Endothelial cell of umbilical vein (primary cell): ENCODE results near the gene EXOC7. TPM values are rescaled to one million over a fixed set of nuclear protein-coding genes. Genes with fewer than 3 reads are reported as not detected.

ENCODE experiments used
- BruUV-seq: library from RNA; stranded (reverse); fragments of 400-500 nt; replicated peaks from 2 replicates; lab custom pipeline; 2021; lab: Mats Ljungman, UMichigan
- CTCF ChIA-PET: fragments of 300-600, 350-600 bp; sonication (Branson Sonifier 250); formaldehyde crosslinking; loops from one replicate; lab custom pipeline; 2021; ENCODE audit warnings: antibody characterized with exemption, inconsistent platforms; lab: Charles Lee
- POLR2A ChIA-PET: fragments of 300-600, 350-600 bp; sonication (Branson Sonifier 250); formaldehyde crosslinking; loops from one replicate; lab custom pipeline; 2021; ENCODE audit warnings: antibody characterized with exemption, inconsistent platforms; lab: Charles Lee
- DNase-seq: peaks from one replicate; pipeline ENCODE4 v3.0.0-alpha.2; 2011; ENCODE audit warnings: low read depth, low spot score
- FAIRE-seq: peaks from 2 replicates; lab custom pipeline; 2011; peaks lifted over from hg19 to GRCh38; lab: Jason Lieb, UNC
- H2AFZ ChIP-seq: 2 replicates; pipeline ENCODE4 v1.6.0; 2012; ENCODE audit warnings: low read depth, low read length, control low read depth, inconsistent platforms
- H3K27ac ChIP-seq: 2 replicates; pipeline ENCODE4 v1.5.1; 2011; ENCODE audit warnings: low read depth, mild to moderate bottlenecking, control low read depth, low read length, moderate library complexity; ENCODE audit not compliant: insufficient read depth
- H3K27me3 ChIP-seq, 2 experiments: 2 replicates each; pipeline versions ENCODE4 v1.6.0 to v1.6.1; 2011; ENCODE audit warnings: low read length in 2 of 2, mixed read lengths in 1 of 2; ENCODE audit not compliant: control insufficient read depth in 2 of 2, insufficient read depth in 2 of 2
- H3K36me3 ChIP-seq, 2 experiments: 2 replicates in 1 of 2; 3 replicates in 1 of 2; pipeline ENCODE4 v1.5.1; 2011; ENCODE audit warnings: low read length in 2 of 2, mild to moderate bottlenecking in 1 of 2, moderate library complexity in 1 of 2; ENCODE audit not compliant: control insufficient read depth in 2 of 2, insufficient read depth in 2 of 2; ENCODE audit errors: extremely low read depth in 1 of 2
- H3K4me1 ChIP-seq: 3 replicates; pipeline ENCODE4 v1.5.1; 2011; ENCODE audit warnings: mild to moderate bottlenecking, low read length; ENCODE audit not compliant: control insufficient read depth, insufficient read depth; ENCODE audit errors: extremely low read depth
- H3K4me2 ChIP-seq: 2 replicates; pipeline ENCODE4 v1.6.1; 2011; ENCODE audit warnings: low read length, control low read depth, mixed read lengths; ENCODE audit not compliant: insufficient read depth
- H3K4me3 ChIP-seq, 3 experiments: fragments of 200-600 bp in 1 of 3; sonication (generic), shearing (Covaris generic) in 1 of 3; replicated peaks in 1 of 3; 2 replicates each; pipeline ENCODE4 v1.5.1; 2011 to 2016; ENCODE audit warnings: control low read depth in 3 of 3, low read length in 3 of 3, mild to moderate bottlenecking in 2 of 3, inconsistent platforms in 1 of 3, low read depth in 1 of 3, moderate library complexity in 1 of 3; ENCODE audit not compliant: insufficient read depth in 1 of 3
- H3K79me2 ChIP-seq: 2 replicates; pipeline ENCODE4 v1.6.0; 2012; ENCODE audit warnings: low read length, inconsistent platforms; ENCODE audit not compliant: control insufficient read depth, insufficient read depth
- H3K9ac ChIP-seq: replicated peaks from 2 replicates; pipeline ENCODE3; 2011; ENCODE audit warnings: low read length, control low read depth; ENCODE audit not compliant: insufficient read depth; ENCODE audit errors: extremely low read depth
- H3K9me1 ChIP-seq: replicated peaks from 3 replicates; pipeline ENCODE4 v1.6.0; 2011; ENCODE audit warnings: mild to moderate bottlenecking, low read length; ENCODE audit not compliant: control insufficient read depth, insufficient read depth; ENCODE audit errors: extremely low read depth
- H3K9me3 ChIP-seq: replicated peaks from 2 replicates; pipeline ENCODE4 v1.5.1; 2012; ENCODE audit warnings: low read length, inconsistent platforms; ENCODE audit not compliant: control insufficient read depth, insufficient read depth
- H4K20me1 ChIP-seq: replicated peaks from 2 replicates; pipeline ENCODE3; 2011; ENCODE audit warnings: mild to moderate bottlenecking, low read length; ENCODE audit not compliant: control insufficient read depth, insufficient read depth; ENCODE audit errors: extremely low read depth
- EZH2 ChIP-seq: IDR thresholded peaks from 2 replicates; pipeline ENCODE4 v1.6.1; 2012; ENCODE audit warnings: borderline replicate concordance, low read depth, mild to moderate bottlenecking, moderate library complexity, low read length, inconsistent platforms; ENCODE audit not compliant: severe bottlenecking
- FOS ChIP-seq: IDR thresholded peaks from 2 replicates; pipeline ENCODE4 v1.6.1; 2011; ENCODE audit warnings: mild to moderate bottlenecking, low read length, moderate library complexity, borderline replicate concordance; ENCODE audit not compliant: insufficient read depth
- GATA2 ChIP-seq: IDR thresholded peaks from 2 replicates; pipeline ENCODE4 v1.7.0; 2011; ENCODE audit warnings: low read depth, mild to moderate bottlenecking, moderate library complexity, mixed read lengths, low read length; ENCODE audit not compliant: insufficient read length, insufficient read depth
- JUN ChIP-seq: IDR thresholded peaks from 2 replicates; pipeline ENCODE4 v1.6.1; 2011; ENCODE audit warnings: borderline replicate concordance, low read depth; ENCODE audit not compliant: insufficient read length, insufficient read depth
- MYC ChIP-seq: IDR thresholded peaks from one replicate; pipeline ENCODE4 v1.6.1; 2011; ENCODE audit warnings: mild to moderate bottlenecking, low read depth, low read length
- POLR2A ChIP-seq: IDR thresholded peaks from 2 replicates; pipeline ENCODE4 v1.6.1; 2012; ENCODE audit warnings: low read depth, mild to moderate bottlenecking, control low read depth, low read length
- POLR2AphosphoS5 ChIP-seq: IDR thresholded peaks from 2 replicates; pipeline ENCODE4 v1.6.1; 2012; ENCODE audit warnings: low read depth, mild to moderate bottlenecking, control low read depth, low read length, moderate library complexity; ENCODE audit not compliant: insufficient read depth
- dilution Hi-C: fragments of 300-500 bp; cut with MboI; formaldehyde crosslinking; loops from one replicate; pipeline ENCODE4 v1.15.0; 2019; ENCODE audit warnings: low sequenced_read_pairs; ENCODE audit not compliant: extremely low pct_ligation_motif_present
- intact Hi-C: fragments of 100-400 bp; cut with micrococcal nuclease; formaldehyde crosslinking; loops from one replicate; pipeline ENCODE4 v1.10.0; 2022
- polyA plus RNA-seq, 4 experiments: library from polyadenylated mRNA; depleted of rRNA in 3 of 4; stranded (reverse) in 3 of 4; unstranded in 1 of 4; fragments of >200 nt; gene quantifications; 2 replicates each; pipeline versions ENCODE4 v1.2.1 to v1.2.3, GENCODE V29; 2011 to 2012; ENCODE audit warnings: missing spikeins in 1 of 4
- total RNA-seq: library from RNA; stranded (reverse); gene quantifications from 2 replicates; pipeline ENCODE4 v1.2.3, GENCODE V29; 2021
- TF ChIP-seq, protein P1 (sequence below): IDR thresholded peaks from 2 replicates; pipeline ENCODE4 v1.6.1; 2011; ENCODE audit not compliant: insufficient read depth, insufficient read length
- TF ChIP-seq, protein P2 (sequence below), 2 donors: IDR thresholded peaks; 1 replicate in 1 of 2; 2 replicates in 1 of 2; pipeline ENCODE4 v1.5.1; 2011; ENCODE audit warnings: low read length in 2 of 2, mild to moderate bottlenecking in 2 of 2, moderate library complexity in 2 of 2, control low read depth in 1 of 2, inconsistent platforms in 1 of 2, low read depth in 1 of 2; ENCODE audit not compliant: insufficient read depth in 1 of 2; ENCODE audit errors: extremely low read depth in 1 of 2

The EXOC7 gene
- total and polyA plus RNA-seq, 2 donors (not counting 3 experiments of a cell fraction or from before 2014, with no cell fraction given): 91.5 to 137 TPM

DNA sequence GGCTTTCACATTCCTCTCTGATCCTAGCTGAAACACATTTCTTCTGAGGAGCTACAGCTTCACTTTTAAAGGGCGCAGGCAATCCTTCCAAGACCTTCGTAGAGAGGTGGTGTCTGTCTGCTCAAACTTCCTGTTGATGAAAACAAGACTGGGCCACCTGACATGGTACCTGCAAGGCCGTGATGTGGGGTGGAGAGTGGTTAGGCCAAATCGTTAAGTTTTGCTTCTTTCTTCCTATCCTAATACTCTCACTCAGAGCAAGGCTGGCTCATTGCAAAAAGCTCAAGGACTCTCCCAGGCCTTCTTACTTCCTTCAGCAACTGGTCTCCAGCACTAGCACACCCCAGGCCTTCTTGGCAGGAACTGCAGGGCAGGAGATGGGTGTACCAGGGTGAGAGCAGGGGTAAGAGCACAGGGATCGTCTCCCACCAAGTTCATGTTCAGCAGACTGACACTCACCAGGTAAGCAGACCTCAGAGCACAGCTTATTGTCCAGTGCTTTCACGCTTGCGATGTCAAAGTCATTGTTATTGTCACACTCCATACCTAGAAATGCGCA lies 48.4 kb upstream of the EXOC7 start:
- POLR2A ChIA-PET: no interaction called here
- H3K4me1 ChIP-seq: no peaks in the 10 kb centered on the region
- no peaks in the 10 kb centered on the region for H4K20me1 ChIP-seq
- H3K9me3 ChIP-seq: no peaks in the 10 kb centered on the region
- TF ChIP-seq GATA2 (no peak), POLR2AphosphoS5 (no peak)
- DNase-seq (no peak), FAIRE-seq (no peak)
- H3K79me2 ChIP-seq: no peaks in the 10 kb centered on the region
- no peak overlapping the region for H3K27ac ChIP-seq
- H2AFZ ChIP-seq: no peak overlapping the region
- CTCF ChIA-PET: interaction anchor here (0.6 to 3.7 kb wide), 6 partner anchors 20 to 128 kb away, joined by 3 to 17 read pairs (median 4); no protein-coding TSS in a partner anchor
- H3K4me3 ChIP-seq: no peak overlapping the region
- peaks cover 4 to 12% of the 10 kb centered on the region in 2 experiments for H3K27me3 ChIP-seq
- H3K9ac ChIP-seq: no peak overlapping the region
- H3K4me2 ChIP-seq: no peak overlapping the region
- H3K36me3 ChIP-seq: no peaks in the 10 kb centered on the region
- BruUV-seq: no TSS peak
- intact Hi-C loops: no loop called here
- no peaks in the 10 kb centered on the region for H3K9me1 ChIP-seq
- dilution Hi-C loops: no loop called here

DNA sequence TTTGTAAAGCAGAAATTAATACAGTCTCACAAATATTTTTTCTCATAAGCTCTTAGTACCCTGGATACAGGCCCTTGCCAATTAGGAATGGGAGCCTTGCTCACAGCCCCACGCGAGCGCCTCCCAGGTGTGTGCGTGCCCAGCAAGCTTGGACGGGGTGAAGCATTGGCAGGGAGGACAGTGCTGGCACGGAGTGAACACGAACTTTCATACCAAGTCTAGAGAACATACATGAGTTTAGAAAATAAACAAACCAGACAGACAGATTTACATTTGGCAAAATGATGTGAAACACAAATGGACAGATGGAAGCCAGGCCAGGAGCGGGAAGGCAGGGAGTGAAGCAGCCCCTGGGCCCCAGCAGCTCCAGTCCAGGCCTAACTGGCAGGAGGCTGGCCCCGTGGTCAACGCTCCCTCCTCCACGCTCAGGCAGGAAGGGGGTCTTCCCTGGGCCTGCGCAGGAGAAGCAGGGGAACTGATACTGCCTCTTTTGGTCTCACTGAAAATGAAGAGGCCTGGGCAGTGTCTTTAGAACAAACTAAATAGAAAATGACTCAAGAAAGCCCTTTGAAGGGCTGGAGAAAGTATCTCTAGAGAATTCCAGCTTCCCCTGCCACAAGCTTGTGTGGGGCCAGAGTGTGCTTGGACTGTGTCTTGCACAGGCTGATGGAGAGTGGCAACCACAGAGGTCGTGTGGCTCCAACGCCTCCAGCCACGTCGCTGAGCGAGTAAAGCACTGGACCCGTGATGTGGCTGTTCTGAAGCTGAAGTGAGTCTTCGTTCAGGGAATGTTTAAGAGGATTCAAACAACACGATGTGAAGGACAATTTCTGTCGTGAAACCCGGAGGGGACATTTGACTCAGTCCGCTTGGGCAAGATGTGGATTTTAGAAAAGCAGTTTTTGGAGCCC lies 47.4 kb upstream of the EXOC7 start:
- TF ChIP-seq GATA2 (no peak), EZH2 (no peak), MYC (no peak), FOS (no peak), POLR2AphosphoS5 (no peak), JUN (no peak), POLR2A (no peak)
- TF ChIP-seq, protein P1, sequence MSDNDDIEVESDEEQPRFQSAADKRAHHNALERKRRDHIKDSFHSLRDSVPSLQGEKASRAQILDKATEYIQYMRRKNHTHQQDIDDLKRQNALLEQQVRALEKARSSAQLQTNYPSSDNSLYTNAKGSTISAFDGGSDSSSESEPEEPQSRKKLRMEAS: no peak
- TF ChIP-seq, protein P2, sequence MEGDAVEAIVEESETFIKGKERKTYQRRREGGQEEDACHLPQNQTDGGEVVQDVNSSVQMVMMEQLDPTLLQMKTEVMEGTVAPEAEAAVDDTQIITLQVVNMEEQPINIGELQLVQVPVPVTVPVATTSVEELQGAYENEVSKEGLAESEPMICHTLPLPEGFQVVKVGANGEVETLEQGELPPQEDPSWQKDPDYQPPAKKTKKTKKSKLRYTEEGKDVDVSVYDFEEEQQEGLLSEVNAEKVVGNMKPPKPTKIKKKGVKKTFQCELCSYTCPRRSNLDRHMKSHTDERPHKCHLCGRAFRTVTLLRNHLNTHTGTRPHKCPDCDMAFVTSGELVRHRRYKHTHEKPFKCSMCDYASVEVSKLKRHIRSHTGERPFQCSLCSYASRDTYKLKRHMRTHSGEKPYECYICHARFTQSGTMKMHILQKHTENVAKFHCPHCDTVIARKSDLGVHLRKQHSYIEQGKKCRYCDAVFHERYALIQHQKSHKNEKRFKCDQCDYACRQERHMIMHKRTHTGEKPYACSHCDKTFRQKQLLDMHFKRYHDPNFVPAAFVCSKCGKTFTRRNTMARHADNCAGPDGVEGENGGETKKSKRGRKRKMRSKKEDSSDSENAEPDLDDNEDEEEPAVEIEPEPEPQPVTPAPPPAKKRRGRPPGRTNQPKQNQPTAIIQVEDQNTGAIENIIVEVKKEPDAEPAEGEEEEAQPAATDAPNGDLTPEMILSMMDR (IDR thresholded peaks at IDR 0.05; ENCODE audit: extremely low read depth in 1 of 2, insufficient read depth in 1 of 2, low read depth in 1 of 2, low read length in 2 of 2): no peak
- ChIA-PET POLR2A (no interaction called here), CTCF (interaction anchor here (0.8 to 3.7 kb wide), 8 partner anchors 13 to 129 kb away, joined by 3 to 17 read pairs (median 4); no protein-coding TSS in a partner anchor)
- DNase-seq (no peak), FAIRE-seq (no peak)
- Histone ChIP-seq H3K9me3 (no peaks in the 10 kb centered on the region), H3K9ac (no peak overlapping the region), H3K36me3 (no peaks in the 10 kb centered on the region), H4K20me1 (no peaks in the 10 kb centered on the region), H3K27ac (no peak overlapping the region), H3K4me3 (no peak overlapping the region), H3K4me1 (peaks cover 3% of the 10 kb centered on the region), H3K9me1 (no peaks in the 10 kb centered on the region), H3K4me2 (no peak overlapping the region), H3K27me3 (peaks cover 1 to 6% of the 10 kb centered on the region in 2 experiments), H3K79me2 (no peaks in the 10 kb centered on the region), H2AFZ (no peak overlapping the region)
- intact Hi-C loops: no loop called here
- dilution Hi-C loops: no loop called here
- no TSS peak for BruUV-seq
